Memory B cell (primary cell): ENCODE measurements around the gene INAFM2.

Source experiments
- ATAC-seq: fragments of 150-1000 bp; cut with Tn5 transposase; 2 replicates; pipeline ENCODE4 v1.10.0; 2021; ENCODE audit warnings: low read depth, mild to moderate bottlenecking, moderate library complexity
- DNase-seq, 2 donors: peaks; one replicate each; pipeline ENCODE4 v3.0.0; 2022; ENCODE audit warnings: low spot score in 2 of 2
- H3K27ac Mint-ChIP-seq: one replicate; pipeline ENCODE4 v1.8.0; 2022; ENCODE audit warnings: mild to moderate bottlenecking, moderate library complexity, mixed read lengths
- H3K27me3 Mint-ChIP-seq: one replicate; pipeline ENCODE4 v1.8.0; 2022; ENCODE audit warnings: mixed read lengths
- H3K36me3 Mint-ChIP-seq: one replicate; pipeline ENCODE4 v1.8.0; 2022; ENCODE audit warnings: mild to moderate bottlenecking, mixed read lengths
- H3K4me1 Mint-ChIP-seq: one replicate; pipeline ENCODE4 v1.8.0; 2022; ENCODE audit warnings: mixed read lengths
- H3K4me3 Mint-ChIP-seq: one replicate; pipeline ENCODE4 v1.8.0; 2022; ENCODE audit warnings: mild to moderate bottlenecking, moderate library complexity, mixed read lengths
- H3K9me3 Mint-ChIP-seq: one replicate; pipeline ENCODE4 v1.8.0; 2022; ENCODE audit warnings: mixed read lengths

The INAFM2 gene

DNA sequence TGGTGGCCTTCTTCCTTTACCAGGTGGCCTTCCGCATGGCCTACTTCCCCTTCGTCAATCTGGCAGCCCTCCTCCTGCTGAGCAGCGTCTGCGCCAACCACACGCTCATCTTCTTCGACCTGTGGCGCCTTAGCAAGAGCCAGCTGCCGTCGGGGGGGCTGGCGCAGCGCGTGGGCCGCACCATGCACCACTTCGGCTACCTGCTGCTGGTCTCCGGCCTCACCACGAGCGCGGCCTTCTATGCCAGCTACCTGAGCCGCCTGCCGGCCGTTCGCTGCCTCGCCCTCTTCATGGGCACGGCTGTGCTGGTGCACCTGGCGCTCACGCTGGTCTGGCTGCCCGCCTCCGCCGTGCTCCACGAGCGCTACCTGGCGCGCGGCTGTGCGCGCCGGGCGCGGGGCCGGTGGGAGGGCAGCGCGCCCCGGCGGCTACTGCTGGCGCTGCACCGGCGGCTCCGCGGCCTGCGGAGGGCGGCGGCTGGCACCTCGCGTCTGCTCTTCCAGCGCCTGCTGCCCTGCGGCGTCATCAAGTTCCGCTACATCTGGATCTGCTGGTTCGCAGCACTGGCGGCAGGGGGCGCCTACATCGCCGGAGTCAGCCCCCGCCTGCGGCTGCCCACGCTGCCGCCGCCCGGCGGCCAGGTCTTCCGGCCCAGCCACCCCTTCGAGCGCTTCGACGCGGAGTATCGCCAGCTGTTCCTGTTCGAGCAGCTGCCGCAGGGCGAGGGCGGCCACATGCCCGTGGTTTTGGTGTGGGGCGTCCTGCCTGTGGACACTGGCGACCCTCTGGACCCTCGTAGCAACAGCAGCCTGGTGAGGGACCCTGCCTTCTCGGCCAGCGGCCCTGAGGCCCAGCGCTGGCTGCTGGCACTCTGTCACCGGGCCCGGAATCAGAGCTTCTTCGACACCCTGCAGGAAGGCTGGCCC, 44.5 kb downstream of the INAFM2 start:
- Mint-ChIP-seq H3K4me3 (peak overlapping the region; percentile 84), H3K9me3 (no peaks in the 10 kb centered on the region), H3K36me3 (no peaks in the 10 kb centered on the region), H3K4me1 (peaks cover 15% of the 10 kb centered on the region), H3K27me3 (no peaks in the 10 kb centered on the region), H3K27ac (peak overlapping the region; percentile 79)
- DNase-seq (peak; percentile 80 to 83), ATAC-seq (peak; percentile 89)

DNA sequence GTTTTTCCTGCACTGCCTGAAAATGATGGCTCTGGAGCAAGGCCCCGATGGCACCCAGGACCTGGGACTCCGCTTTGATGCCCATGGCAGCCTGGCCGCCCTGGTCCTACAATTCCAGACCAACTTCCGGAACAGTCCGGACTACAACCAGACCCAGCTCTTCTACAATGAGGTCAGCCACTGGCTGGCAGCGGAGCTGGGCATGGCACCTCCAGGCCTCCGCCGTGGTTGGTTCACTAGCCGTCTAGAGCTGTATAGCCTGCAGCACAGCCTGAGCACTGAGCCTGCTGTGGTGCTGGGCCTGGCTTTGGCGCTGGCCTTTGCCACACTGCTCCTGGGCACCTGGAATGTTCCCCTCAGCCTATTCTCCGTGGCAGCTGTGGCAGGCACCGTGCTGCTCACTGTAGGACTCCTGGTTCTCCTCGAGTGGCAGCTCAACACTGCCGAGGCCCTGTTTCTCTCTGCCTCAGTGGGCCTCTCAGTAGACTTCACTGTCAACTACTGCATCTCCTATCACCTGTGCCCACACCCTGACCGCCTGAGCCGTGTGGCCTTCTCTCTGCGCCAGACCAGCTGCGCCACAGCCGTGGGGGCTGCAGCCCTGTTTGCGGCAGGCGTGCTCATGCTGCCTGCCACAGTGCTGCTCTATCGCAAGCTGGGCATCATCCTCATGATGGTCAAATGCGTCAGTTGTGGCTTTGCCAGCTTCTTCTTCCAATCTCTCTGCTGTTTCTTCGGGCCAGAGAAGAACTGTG, 45.4 kb downstream of the INAFM2 start:
- no peak for DNase-seq
- Mint-ChIP-seq H3K9me3 (no peaks in the 10 kb centered on the region), H3K4me3 (peak overlapping the region; percentile 60), H3K36me3 (no peaks in the 10 kb centered on the region), H3K27me3 (no peaks in the 10 kb centered on the region), H3K27ac (no peak overlapping the region), H3K4me1 (peaks cover 13% of the 10 kb centered on the region)
- no peak for ATAC-seq

DNA sequence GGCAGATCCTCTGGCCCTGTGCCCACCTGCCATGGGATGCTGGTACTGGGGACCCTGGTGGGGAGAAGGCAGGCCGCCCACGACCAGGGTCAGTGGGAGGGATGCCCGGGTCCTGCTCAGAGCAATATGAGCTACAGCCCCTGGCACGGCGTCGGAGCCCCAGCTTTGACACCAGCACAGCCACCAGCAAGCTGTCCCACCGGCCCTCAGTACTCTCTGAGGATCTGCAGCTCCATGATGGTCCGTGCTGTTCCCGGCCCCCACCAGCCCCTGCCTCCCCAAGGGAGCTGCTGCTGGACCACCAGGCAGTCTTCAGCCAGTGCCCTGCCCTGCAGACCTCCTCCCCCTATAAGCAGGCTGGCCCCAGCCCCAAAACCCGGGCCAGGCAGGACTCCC, 46.0 kb downstream of the INAFM2 start:
- Mint-ChIP-seq H3K9me3 (no peaks in the 10 kb centered on the region), H3K4me1 (peaks cover 10% of the 10 kb centered on the region), H3K36me3 (no peaks in the 10 kb centered on the region), H3K27me3 (no peaks in the 10 kb centered on the region), H3K27ac (no peak overlapping the region), H3K4me3 (peak overlapping the region; percentile 60)
- DNase-seq (no peak), ATAC-seq (no peak)

- DNase-seq: no peak
- Mint-ChIP-seq H3K27ac (no peak overlapping the region), H3K9me3 (no peaks in the 10 kb centered on the region), H3K4me1 (peaks cover 10% of the 10 kb centered on the region), H3K36me3 (no peaks in the 10 kb centered on the region), H3K4me3 (no peak overlapping the region), H3K27me3 (no peaks in the 10 kb centered on the region)
- ATAC-seq: no peak
Measured at GRCh38 chr15:40369971-40370370, 46.5 kb downstream of the INAFM2 start.

- Mint-ChIP-seq H3K4me3 (no peak overlapping the region), H3K27ac (no peak overlapping the region), H3K27me3 (no peaks in the 10 kb centered on the region), H3K4me1 (no peaks in the 10 kb centered on the region), H3K36me3 (no peaks in the 10 kb centered on the region), H3K9me3 (no peaks in the 10 kb centered on the region)
- DNase-seq: no peak
- ATAC-seq: no peak
Measured at GRCh38 chr15:40372981-40373380, 49.5 kb downstream of the INAFM2 start.
